ENCODE data around the gene GLB1L3.

GLB1L3 gene

GRCh38 chr11:134257101-134257500, 19.1 kb upstream of the GLB1L3 start:
- no peak for TF ChIP-seq USF1 (IDR thresholded peaks at IDR 0.05)
- no peak for TF ChIP-seq REST (IDR thresholded peaks at IDR 0.05; ENCODE audit: low read depth)
- no peak for TF ChIP-seq TCF12 (IDR thresholded peaks at IDR 0.05; ENCODE audit: low read depth)
- TF ChIP-seq NFIC (IDR thresholded peaks at IDR 0.05) = no peak
- TF ChIP-seq MAX (IDR thresholded peaks at IDR 0.05) = no peak
- TF ChIP-seq RAD21 (IDR thresholded peaks at IDR 0.05; ENCODE audit: low read depth) = no peak
- no peak for TF ChIP-seq CREB1 (IDR thresholded peaks at IDR 0.05; ENCODE audit: low read depth)
- no peak for TF ChIP-seq TEAD4 (IDR thresholded peaks at IDR 0.05)
- no peak for TF ChIP-seq EP300 (IDR thresholded peaks at IDR 0.05; ENCODE audit: borderline replicate concordance)
- no peak for TF ChIP-seq ZBTB7A (IDR thresholded peaks at IDR 0.05; ENCODE audit: low read depth)
- no peak for TF ChIP-seq TAF1 (IDR thresholded peaks at IDR 0.05; ENCODE audit: low read depth)
- no peak for TF ChIP-seq YY1 (IDR thresholded peaks at IDR 0.05; ENCODE audit: low read depth)
- no peak for TF ChIP-seq FOXM1 (IDR thresholded peaks at IDR 0.05; ENCODE audit: borderline replicate concordance, low read depth)

GRCh38 chr11:134258577-134258976, 17.6 kb upstream of the GLB1L3 start:
- TF ChIP-seq EP300 (IDR thresholded peaks at IDR 0.05; ENCODE audit: borderline replicate concordance) (no peak), REST (IDR thresholded peaks at IDR 0.05; ENCODE audit: low read depth) (no peak), YY1 (IDR thresholded peaks at IDR 0.05; ENCODE audit: low read depth) (no peak), CREB1 (IDR thresholded peaks at IDR 0.05; ENCODE audit: low read depth) (no peak), FOXM1 (IDR thresholded peaks at IDR 0.05; ENCODE audit: borderline replicate concordance, low read depth) (no peak), TCF12 (IDR thresholded peaks at IDR 0.05; ENCODE audit: low read depth) (no peak), EGR1 (IDR thresholded peaks at IDR 0.05) (no peak)

- TF ChIP-seq REST (IDR thresholded peaks at IDR 0.05; ENCODE audit: low read depth) = no peak
- TF ChIP-seq RAD21 (IDR thresholded peaks at IDR 0.05; ENCODE audit: low read depth) = no peak
- TF ChIP-seq YY1 (IDR thresholded peaks at IDR 0.05; ENCODE audit: low read depth) = no peak
- TF ChIP-seq EP300 (IDR thresholded peaks at IDR 0.05; ENCODE audit: borderline replicate concordance) = no peak
- no peak for TF ChIP-seq CREB1 (IDR thresholded peaks at IDR 0.05; ENCODE audit: low read depth)
- no peak for TF ChIP-seq USF1 (IDR thresholded peaks at IDR 0.05)
- TF ChIP-seq TCF12 (IDR thresholded peaks at IDR 0.05; ENCODE audit: low read depth) = no peak
- no peak for TF ChIP-seq FOXM1 (IDR thresholded peaks at IDR 0.05; ENCODE audit: borderline replicate concordance, low read depth)
- TF ChIP-seq MAX (IDR thresholded peaks at IDR 0.05) = no peak
- TF ChIP-seq CEBPB (IDR thresholded peaks at IDR 0.05) = no peak
- TF ChIP-seq TAF1 (IDR thresholded peaks at IDR 0.05; ENCODE audit: low read depth) = no peak
- no peak for TF ChIP-seq TEAD4 (IDR thresholded peaks at IDR 0.05)
- TF ChIP-seq EGR1 (IDR thresholded peaks at IDR 0.05) = no peak
- no peak for TF ChIP-seq NFIC (IDR thresholded peaks at IDR 0.05)
- no peak for TF ChIP-seq ZBTB7A (IDR thresholded peaks at IDR 0.05; ENCODE audit: low read depth)
Measured at GRCh38 chr11:134260503-134260902, 15.7 kb upstream of the GLB1L3 start.

GRCh38 chr11:134260983-134261382, 15.2 kb upstream of the GLB1L3 start:
- TF ChIP-seq MAX (IDR thresholded peaks at IDR 0.05) (no peak), YY1 (IDR thresholded peaks at IDR 0.05; ENCODE audit: low read depth) (no peak), CEBPB (IDR thresholded peaks at IDR 0.05) (no peak), FOXM1 (IDR thresholded peaks at IDR 0.05; ENCODE audit: borderline replicate concordance, low read depth) (no peak)

Measured in Ishikawa (cell line).